HG02970 (cell line): Measurements from ENCODE around the gene PTPN5.
"Not testable (repeated sequence)": the region's sequence is repeated elsewhere in the genome, so short reads cannot be mapped to it uniquely, and the experiment has no call there.

Source experiments
- ATAC-seq: cut with Tn5 transposase; IDR thresholded peaks from one replicate; pipeline ENCODE4 v1.9.1; 2021; ENCODE audit warnings: mild to moderate bottlenecking, moderate library complexity, moderate number of reproducible peaks; ENCODE audit not compliant: unreplicated experiment, low FRiP score

PTPN5 gene

DNA sequence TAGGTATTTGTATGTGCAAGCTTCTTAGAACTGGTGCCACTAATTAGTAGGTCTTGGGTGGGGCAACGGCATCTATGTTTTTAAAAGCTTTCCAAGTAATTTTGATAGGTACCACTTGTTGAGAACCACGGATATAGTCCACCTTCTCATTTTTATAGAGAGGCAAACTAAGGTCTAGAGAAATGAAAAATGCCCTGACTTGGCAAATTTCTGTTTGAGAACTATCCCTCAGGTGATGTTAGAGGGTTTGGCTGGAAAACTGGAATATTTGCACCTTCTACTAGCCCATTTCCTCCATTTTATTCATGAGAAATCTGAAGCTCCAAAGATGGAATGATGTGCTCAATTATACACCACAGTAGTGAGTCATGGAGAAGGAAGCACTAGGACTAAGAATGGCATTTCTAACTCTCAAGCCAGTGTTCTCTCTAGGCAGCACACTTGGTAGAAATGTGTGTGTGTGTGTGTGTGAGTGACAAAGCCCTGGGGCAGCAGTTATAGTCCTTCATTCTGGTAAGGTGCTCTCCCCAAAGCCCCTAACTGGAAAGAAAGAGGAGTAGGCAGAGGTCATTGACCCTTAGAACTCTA is 94.9 kb downstream of the PTPN5 start:
- no peak for ATAC-seq

DNA sequence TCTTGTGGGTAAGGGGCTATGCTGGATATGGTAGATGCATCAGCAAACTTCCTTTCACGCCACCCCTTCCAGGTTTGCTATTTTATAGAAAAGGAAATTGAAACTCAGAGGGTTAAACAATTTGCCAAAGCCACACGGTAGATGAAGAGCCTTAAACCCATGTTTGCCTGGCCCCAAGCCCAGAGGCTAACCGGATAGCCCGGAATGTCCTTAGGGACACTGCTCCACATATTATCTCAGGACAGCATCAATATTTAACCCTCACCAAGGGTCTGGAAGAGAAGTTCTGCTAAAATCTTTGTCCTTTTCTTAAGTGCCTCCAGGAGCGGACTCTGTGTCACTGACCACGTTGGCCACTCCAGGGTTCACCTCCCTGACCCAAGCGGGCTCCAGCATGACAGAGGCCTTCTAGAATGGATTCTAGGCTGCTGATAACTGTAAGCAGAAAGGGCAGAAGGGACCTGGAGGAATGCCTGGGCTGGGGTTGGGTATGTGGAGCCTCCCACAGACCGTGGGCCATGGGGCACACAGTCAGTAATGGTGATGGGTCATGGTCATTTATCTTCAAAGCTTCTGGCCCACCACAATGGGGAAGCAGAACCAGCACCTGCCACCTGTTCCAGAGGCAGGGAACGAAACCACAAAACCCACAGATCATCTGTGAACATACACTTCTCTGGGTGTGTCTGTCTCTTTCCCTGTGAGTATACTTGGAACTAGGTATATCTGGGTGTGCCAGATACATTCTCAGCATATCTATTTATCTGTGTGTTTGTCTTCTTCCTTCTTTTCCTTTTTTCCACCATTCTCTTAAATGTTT is 98.4 kb downstream of the PTPN5 start:
- no peak for ATAC-seq

DNA sequence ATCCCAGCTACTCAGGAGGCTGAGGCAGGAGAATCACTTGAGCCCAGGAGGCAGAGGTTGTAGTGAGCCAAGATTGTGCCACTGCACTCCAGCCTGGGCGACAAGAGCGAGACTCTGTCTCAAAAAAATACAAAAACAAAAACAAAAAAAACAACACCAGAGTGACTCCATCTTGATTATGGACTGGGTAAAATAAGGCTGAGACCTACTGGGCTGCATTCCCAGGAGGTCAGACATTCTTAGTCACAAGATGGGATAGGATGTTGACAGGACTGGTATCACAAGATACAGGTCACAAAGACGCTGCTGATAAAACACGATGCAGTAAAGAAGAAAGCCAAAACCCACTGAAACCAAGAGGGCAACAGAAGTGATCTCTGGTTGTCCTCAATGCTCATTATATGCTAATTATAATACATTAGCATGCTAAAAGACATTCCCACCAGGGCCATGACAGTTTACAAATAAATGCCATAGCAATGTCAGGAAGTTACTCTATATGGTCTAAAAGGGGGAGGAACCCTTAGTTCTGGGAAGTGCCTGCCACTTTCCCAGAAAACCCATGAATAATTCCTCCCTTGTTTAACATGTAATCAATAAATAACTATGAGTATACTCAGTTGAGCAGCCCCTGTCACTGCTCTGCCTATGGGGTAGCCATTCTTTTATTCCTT is 100.0 kb downstream of the PTPN5 start:
- ATAC-seq: not testable (repeated sequence)

DNA sequence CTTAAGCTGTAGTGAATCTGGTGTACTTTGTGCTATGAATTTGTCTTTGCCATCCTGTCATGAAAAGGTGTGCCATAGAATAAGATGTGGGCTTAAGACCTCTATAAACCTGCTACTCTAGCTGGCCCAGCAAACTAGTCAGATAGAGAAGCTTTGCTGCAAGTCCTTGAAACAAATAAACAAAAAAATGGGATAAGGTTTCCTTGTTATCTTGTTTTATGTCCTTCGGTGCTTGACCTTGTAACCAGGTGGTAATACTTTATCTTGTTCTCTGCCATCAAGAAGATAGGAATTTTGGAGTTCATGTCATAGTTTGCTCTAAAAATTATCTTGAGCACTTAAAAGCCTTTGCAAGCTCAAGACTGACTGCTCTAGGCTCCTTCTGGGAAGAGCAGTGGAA is 107.3 kb downstream of the PTPN5 start:
- no peak for ATAC-seq

DNA sequence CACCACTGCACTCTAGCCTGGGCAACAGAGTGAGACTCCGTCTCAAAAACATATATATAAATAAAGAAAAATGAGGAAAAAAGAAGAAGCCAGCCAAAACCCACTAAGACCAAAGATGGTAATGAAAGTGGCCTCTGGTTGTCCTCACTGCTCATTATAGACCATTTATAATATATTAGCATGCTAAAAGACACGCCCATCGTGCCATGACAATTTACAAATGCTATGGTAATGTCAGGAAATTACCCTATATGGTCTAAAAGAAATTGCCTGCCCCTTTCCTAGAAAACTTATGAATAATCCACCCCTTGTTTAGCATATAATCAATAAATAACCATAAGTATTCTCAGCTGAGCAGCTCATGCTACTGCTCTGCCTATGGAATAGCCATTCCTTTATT is 109.1 kb downstream of the PTPN5 start:
- ATAC-seq: no peak

DNA sequence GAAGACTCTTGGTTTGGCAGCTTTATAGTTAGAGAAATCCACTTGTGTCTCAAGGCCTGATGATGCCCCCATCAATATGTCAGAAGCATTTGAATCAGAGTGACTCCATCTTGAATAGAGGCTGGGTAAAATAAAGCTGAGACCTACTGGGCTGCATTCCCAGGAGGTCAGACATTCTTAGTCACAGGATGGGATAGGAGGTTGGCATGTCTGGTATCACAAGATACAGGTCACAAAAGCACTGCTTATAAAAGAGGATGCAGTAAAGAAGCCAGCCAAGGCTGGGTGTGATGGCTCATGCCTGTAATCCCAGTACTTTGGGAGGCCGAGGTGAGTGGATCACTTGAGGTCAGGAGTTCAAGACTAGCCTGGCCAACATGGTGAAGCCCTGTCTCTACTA is 109.6 kb downstream of the PTPN5 start:
- ATAC-seq: not testable (repeated sequence)
